HL-60/S4 treated with phorbol 12-myristate 13-acetate at 8.2 ng/mL for 4 days and 3 days (cell line): ENCODE data around the gene MYL7.
"Not testable (repeated sequence)": the region's sequence is repeated elsewhere in the genome, so short reads cannot be mapped to it uniquely, and the experiment has no call there.

ENCODE experiments used
- in situ Hi-C: fragments of 300-500 bp; cut with MboI; formaldehyde crosslinking; loops from 2 replicates; pipeline ENCODE4 v1.15.0; 2022; ENCODE audit warnings: low sequenced_read_pairs

MYL7 gene

DNA sequence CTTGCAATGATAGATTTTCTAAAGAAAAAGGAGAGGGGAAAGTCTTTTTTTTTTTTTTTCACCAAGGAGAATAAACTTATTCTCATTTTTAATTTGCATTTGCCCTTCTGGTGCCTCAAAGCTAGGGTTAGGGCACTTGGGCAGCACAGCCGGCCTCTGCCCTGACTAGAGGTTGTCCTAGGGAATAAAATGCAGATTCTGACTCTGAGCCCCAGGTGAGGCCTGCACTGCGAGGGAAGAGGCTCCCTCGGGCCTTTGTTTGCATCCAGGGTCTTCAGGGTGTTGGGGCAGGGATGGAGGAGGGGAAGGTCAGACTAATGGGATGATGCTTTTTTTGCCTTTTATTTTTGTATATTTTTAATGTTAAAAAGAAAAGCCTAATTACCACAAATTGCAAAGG, 7.8 kb downstream of the MYL7 start:
- in situ Hi-C loops: no loop called here

DNA sequence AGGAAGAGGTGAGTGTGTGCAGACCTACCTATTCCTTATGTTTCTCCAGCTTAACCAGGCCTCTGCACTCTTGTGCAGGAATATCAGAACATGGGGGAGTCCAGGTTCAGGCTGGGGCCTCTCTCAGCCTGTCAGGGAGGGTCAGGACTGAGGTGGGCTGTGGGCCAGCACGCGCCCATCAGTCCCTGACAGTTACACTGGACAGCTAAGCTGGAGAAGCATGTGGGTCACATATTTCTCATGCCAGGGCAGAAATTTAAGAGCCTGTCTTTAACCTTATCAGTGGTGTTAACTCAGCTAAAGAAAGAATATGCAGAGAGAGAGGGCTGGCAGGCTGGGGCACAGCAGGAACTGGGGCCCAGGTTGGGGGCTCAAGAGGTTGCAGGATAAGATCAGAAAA, 9.1 kb downstream of the MYL7 start:
- in situ Hi-C loops: no loop called here

DNA sequence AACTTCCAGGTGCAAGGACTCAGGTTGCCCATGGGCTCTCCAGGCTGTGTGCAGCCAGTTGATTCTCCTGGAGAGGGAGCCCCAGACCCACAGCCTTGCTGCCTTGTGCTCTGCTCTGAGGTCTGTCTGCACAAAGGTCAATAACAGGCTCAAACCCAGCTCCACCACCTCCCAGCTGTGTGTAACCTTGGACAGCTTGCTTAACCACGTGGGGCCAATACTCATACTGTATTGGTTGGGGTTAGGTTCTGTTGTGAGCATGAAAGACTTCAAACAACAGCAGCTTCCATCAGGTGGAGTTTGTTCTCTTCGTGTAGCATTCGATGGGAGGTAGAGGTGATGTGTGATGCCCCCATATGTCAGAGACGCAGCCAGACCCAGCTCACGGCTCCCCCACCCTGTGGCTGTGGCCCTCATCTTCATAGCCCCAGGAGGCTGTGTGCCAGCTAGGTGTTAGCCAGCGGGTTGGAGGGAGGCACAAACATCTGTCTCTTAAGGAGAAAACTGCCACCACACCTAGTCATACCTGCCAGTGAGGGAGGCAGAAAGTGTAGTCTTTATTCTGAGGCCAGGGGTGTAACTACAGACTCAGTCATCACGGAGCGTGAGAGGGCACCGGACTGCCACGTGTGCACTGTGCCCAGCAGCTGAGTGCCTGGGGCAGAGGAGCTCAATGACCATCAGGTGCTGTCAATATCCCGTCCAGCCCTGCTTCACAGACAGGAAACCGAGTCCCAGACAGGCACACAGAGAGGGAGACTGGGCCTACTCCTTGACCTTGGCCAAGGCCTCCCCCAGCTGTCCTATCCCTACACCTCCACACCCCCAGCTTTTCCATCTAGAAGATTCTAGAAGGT, 9.7 kb downstream of the MYL7 start:
- in situ Hi-C loops: no loop called here

DNA sequence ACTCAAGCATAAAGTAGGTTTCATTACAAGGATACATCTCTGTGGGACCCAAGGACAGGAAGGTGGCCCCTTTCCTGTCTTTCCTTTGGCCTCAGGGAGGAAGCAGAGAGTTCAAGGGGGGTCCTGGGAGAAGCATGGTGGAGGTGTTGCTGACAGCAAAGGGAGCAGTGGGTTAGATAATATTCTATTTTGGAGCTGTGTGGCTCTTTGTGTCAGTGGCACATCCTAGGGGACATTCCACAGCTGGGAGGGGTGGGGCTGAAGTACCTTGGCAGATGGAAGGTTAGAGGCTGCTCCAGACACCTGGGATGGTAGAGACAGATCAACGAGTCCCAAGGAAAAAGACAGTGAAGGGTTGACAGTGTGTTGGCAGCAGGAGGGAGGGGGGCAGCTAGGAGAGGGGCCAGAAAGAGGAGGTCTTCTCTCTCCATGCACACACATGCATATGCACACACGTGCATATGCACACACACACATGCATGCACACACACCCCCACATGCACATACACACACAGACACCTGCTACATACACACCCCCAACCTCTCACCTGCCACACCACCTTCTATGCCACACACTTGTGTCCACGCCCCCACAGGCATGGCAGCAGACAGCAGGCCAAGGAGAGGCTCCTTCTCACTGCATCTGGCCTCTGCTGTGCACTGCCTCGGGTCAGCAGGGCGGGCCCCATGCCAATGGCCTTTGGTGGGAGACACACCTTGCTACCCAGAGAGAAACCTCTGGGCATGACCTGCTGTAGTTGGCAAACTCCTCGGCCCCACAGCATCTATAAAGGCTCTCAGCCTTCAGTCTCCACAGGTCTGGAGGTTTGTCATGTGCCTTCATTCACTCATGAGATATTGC, 12.2 kb downstream of the MYL7 start:
- in situ Hi-C loops: no loop called here

DNA sequence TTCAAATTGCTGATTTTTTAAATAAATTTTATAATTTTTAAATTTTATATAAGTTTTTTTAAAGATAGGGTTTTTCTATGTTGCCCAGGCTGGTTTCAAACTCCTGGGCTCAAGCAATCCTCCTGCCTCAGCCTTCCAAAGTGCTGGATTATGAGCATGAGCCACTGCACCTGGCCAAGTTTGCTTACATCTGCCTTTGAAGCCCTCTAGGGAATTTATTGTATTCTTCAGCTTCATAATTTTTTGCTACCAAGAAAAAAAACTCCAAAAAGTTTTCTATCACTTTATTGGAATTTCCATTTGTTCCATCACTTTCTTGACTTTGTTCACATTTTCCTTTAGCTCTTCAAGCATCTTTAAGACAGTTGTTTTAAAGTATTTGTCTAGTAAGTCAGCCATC, 14.0 kb downstream of the MYL7 start:
- in situ Hi-C loops: no loop called here

DNA sequence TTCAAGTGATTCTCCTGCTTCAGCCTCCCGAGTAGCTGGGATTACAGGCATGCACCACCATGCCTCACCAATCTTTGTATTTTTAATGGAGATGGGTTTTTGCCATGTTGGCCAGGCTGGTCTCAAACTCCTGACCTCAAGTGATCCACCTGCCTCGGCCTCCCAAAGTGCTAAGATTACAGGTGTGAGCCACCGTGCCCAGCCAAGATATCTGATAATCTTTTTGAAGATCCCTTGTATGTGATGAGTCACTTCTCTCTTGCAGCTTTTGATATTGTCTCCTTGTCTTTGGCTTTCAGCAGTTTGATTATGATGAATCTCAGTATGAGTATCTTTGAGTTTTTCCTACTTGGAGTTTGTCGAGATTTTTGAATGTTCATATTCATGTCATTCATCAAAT, 14.6 kb downstream of the MYL7 start:
- in situ Hi-C loops: not testable (repeated sequence)

DNA sequence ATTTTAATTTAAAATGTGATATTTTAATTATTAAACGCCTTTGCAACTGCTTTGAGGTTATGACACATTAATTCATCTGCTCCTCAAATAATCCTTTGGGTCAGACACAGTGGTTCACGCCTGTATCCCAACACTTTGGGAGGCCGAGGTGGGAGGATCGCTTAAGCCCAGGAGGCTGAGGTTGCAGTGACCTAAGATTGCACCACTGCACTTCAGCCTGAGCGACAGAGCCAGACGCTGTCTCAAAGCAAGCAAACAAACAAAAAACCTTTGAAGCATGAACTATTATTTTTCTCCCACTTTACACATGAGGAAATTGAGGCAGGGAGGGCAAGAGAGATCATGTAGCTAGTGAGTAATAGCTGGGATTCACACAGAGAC, 16.3 kb downstream of the MYL7 start:
- in situ Hi-C loops: no loop called here

DNA sequence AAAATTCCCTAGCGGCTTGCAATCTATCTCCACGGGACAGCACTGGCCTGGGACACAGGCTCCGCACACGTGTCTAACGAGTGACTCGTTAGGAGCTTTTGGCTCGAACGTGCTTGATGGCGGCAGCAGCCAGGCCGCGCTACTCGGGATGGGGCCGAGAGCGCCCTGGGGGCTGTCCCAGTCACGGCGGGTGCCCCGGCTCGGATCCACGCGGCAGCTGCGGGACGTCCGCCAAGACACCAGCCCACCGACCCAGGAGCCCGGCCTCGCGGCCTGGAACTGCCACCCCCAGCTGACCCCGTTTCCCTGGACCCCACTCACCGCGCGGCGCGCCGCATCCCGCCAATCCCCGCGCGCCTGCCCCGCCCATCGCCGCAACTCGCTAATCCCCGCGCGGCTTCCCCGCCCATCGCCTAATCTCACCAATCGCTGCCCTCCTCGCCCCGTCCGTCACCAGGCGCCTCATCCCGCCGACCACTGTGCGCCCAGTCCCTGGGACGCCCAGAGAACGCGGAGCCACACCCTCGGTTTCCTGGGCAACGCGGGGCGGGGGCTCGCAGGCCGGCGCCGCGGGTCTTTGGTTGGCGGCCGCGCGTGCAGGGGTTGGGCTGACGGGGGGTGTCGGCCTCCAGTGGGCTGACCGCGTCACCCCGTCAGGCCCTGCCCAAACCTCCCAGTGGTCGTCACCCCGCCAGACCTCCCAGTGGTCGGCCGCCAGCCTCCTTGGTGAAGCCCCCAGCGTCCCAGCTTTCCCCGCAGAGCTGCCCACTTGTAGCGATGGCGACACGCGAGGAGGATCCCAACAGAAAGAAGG, 17.7 kb downstream of the MYL7 start, which contains the start of gene POLD2:
Gene POLD2, minus strand, starts transcription at position 359 of the 814 bp plus-strand sequence. CDS start 1,495 bp downstream, outside the sequence.
- in situ Hi-C loops: no loop called here

DNA sequence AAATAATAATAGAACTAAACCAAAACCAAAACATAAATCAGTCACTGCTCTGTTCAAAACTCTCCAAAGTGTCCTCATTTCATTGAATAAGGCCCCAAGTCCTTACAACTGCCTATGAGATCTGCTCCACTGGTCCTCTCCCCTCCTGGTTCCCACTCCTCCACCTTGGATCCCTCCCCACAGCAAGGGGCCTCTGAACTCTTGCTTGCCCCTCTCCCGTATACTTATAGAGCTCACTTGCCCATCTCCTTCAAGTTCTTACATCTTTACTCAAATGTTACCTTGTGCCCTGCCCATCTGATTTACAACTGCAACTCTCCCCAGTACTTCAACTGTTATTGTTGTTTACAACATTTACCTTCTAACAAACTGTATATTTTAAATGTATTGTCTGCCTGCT, 18.6 kb downstream of the MYL7 start:
- in situ Hi-C loops: no loop called here

DNA sequence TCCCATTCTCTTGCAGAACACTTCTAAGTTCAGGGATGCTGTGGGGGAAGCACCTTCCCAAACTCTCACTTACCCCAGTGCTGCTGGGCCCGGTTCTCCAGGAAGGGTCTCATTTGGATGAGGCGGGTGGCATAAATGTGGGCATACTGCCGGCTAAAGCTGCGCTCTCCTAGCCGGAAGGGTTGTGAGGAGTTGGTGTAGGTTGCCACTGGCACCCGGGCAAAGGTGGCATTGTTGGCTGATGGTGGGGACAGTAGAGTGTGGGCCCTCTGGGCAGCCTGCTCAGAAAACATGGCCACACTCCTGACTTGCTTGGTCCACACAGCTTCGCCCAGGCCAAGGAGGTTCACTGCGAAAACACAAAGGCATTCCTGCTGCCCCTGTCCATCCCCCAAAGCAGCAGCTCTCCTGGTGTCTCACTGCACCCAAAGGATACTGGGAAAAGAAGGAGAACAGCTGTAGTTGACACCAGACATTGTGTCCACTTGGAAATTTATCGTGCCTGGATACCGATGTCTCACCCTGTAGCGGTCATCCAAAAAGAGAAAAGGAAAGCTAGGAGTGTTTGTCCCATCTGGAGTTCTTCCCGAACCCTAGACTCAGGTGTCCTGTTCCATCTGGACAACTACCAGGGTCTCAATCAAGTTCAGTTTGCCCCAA, 19.2 kb downstream of the MYL7 start:
- in situ Hi-C loops: no loop called here

DNA sequence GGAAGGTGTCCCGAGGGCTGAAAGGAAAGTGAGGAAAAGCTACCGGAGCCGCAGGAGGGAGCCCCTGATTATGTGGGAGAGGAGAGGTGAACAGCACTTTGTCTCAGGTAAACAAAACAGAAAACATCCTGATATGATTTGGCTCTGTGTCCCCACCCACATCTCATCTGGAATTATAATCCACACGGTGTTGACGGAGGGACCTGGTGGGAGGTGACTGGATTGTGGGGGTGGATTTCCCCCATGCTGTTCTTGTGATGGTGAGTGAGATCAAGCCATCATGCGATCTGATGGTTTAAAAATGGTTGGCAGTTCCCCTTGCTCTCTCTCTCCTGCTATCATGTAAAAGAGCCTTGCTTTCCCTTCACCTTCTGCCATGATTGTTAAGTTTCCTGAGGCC, 20.7 kb downstream of the MYL7 start:
- in situ Hi-C loops: no loop called here

DNA sequence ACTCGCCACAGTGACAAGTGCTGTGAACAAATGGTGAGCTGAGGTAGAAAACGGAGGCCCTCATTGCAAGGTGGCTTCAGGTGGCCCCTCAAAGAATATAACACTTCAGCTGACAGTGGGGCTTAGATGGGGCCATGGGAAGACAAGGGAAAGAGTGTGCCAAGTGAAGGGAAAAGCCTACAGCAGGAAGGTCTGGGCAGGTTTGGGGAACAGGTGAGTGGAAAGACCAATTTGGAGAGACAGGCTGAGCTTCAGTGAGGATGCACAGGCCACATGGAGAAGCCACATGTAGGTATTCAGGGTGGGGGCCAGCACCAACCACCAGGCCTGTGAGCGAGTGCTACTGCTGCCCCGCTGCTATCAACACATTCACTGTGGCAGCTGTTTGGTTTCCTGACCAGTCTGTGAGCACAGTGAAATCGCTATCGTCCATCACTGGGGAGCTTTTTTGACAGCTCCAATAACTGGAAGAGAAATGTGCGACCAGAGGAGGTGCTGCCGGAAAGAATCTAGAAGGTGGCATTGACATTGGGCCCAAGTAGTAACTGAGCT, 21.2 kb downstream of the MYL7 start:
- in situ Hi-C loops: no loop called here

DNA sequence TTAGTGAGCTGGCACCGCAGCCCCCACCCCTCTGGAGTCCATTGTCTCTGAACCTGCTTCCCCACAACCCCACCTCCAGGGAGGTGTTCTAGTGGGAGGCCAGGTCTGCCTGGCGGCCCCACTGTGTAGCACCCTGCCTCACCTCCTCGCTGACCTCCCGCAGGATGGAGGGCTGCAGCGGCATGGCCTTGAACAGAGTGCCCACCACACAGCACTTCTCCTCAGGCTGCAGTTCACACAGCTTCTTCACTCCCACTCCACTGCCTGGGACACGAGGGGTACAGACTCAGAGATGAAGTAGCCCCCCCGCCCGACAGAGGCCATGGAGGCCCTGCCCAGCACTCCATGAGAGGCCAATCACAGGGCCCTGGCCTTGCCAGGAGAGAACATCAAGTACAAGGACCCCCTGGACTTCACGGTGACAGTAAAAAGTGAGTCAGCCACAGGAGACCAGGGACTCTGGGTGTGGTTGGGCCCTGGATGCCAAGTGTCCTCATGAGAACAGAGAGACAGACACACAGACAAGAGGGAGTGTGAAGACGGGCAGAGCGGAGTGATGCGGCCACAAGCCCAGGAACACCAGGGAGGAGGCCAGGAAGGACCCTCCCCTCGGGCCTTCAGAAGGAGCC, 23.2 kb downstream of the MYL7 start:
- in situ Hi-C loops: no loop called here

DNA sequence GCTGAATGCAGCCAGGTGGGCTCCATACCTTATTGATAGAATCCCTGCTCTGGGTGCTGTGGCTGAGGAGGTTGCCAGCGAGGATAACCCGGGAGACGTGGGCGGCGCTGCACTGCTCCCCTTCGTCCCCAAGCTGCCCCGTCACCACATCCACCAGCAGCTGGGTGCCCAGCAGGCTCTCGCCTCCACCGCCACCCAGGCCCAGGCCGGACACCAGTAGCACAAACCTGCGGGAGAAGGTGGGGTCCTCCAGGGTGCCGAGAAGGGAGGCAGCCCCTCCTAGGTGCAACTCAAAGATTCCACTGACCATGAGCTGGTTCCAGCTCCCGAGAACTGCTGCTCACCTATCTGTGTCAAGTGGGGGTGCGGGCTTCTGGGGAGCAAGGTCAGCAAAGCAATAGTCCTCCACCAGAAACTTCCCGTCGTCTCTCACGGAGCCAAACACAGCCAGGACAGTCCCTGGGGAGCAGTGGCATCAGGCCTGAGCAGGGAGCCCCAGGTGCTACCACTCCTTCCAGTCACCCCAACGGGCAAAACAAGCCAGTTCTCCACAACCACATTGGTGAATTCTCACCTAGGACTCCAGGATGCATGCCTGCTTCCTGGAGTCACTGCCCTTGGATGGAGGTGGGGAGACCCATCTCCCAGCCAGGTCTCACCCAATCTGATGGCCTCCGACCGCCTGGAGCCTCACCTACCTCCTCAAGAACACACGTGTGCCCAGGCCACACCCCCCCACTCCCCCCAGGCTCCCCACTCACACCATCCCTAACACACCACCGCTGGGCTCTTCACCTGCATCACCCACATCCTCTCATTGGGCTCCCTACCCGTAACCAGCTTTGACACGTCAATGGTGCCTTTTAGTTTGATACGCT, 24.1 kb downstream of the MYL7 start:
- in situ Hi-C loops: no loop called here

DNA sequence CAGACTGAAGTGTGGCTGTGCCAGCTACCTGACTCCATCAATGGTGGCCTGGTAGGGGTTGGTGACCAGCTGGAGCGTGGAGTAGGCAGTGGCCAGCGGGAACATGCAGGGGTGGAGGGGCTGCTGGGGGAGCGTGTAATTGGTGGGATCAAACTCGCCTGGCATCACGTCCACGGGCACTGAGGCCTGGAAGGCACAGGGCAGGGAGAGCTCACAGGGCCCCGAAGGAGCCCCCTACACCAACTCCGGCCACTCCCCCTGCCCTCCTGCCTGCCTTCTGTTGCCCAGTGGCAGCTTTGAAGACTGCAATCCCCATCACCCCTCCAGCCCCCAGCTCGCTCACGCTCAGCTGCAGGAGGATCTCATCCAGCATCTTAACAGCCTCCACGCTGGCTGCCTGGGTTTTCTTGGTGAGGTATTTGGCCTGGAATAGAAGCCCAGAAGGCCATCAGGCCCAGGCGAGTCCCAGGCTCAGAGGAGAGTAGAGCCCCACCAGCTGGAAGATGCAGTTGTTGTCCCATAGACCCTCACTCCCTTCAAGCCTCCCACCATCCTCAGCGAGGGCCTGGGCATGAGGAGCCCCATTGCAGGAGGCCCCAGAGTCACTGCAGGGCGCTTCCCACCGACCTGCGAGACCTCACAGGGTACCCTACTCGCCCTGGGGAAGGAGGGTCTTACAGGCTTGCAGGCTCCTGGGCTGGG, 24.9 kb downstream of the MYL7 start:
- in situ Hi-C loops: no loop called here

DNA sequence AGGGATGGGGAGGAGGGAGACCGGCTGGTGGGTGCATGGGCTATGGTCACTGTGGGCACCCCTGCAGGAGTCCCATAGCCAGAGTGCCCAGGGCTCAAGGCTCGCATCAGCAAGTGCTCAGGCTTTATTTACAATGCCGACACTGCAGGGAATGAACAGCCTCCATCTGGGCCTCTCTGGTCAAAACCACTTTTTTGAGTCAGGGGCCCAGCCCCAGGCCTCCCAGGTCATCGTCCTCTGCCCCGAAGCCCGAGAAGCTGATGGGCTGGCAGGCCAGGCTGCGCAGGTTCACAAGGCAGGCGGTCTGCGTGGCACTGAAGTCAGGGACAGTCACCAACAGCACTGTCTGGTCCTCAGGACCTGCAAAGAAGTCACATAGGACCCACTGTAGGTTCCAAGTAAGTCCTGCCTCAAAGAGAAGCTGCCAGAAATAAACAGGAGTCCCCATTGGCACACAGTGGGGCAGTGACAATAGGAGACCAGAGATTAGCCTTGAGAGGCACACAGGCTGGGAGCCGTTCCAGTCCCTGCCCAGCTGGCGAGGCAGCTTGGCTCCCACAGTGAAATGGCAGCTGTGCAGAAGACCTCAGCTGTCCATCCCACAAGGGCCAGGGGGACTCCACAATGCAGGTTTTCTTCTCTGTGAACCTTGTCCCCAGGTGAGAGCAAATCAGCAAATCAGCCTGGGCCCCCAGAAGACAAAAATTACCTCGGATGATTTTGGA, 26.4 kb downstream of the MYL7 start:
- in situ Hi-C loops: no loop called here

DNA sequence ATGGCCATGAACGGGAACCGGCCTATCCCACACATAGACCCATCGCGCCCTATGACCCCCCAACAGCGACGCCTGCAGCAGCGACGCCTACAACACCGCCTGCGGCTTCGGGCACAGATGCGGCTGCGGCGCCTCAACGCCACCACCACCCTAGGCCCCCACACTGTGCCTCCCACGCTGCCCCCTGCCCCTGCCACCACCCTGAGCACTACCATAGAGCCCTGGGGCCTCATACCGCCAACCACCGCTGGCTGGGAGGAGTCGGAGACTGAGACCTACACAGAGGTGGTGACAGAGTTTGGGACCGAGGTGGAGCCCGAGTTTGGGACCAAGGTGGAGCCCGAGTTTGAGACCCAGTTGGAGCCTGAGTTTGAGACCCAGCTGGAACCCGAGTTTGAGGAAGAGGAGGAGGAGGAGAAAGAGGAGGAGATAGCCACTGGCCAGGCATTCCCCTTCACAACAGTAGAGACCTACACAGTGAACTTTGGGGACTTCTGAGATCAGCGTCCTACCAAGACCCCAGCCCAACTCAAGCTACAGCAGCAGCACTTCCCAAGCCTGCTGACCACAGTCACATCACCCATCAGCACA, 27.3 kb downstream of the MYL7 start:
- in situ Hi-C loops: no loop called here
